ENCODE results near the gene TAOK3. TPM values are rescaled to one million over a fixed set of nuclear protein-coding genes. Genes with fewer than 3 reads are reported as not detected.

Gene TAOK3
- total RNA-seq, 2 donors from 2014 or later: 39.5 to 50.5 TPM

DNA sequence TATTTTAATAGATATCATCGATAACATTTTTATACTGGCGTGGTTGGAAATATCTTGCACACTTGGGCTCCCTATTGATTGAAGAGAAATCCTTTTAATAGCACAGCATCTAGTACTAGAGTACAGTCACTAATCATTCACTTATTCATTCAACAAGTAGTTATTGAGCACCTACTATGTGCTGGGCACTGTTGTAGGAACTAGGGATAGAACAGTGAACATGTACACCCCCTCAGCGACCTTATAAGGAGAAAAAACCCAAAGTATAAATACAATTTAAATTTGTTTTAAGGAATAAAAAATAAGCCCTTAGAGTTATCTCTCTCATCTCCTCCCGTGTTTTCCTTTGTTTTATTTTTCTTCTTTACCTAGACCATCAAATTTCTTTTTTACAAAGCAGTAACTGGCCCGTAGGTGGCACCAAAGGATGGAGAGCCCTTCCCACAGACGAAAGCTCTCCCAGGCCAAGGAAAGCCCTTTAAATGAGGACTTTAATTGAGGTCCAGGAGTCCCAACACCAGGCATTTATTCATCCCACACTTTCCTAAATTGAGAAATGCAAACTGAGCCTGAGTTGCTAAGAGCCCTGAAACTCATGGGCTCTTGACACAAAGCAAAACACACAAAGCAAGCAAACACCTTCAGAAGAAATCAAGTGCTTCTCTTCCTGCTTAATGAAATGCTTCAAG, 207.8 kb downstream of the TAOK3 start:
- no peaks in the 10 kb centered on the region for H3K4me1 ChIP-seq
- H3K9ac ChIP-seq (ENCODE audit: low read depth in 2 of 2, low read length in 2 of 2): no peak overlapping the region
- H3K27ac ChIP-seq: no peak overlapping the region
- TF ChIP-seq, protein P1, sequence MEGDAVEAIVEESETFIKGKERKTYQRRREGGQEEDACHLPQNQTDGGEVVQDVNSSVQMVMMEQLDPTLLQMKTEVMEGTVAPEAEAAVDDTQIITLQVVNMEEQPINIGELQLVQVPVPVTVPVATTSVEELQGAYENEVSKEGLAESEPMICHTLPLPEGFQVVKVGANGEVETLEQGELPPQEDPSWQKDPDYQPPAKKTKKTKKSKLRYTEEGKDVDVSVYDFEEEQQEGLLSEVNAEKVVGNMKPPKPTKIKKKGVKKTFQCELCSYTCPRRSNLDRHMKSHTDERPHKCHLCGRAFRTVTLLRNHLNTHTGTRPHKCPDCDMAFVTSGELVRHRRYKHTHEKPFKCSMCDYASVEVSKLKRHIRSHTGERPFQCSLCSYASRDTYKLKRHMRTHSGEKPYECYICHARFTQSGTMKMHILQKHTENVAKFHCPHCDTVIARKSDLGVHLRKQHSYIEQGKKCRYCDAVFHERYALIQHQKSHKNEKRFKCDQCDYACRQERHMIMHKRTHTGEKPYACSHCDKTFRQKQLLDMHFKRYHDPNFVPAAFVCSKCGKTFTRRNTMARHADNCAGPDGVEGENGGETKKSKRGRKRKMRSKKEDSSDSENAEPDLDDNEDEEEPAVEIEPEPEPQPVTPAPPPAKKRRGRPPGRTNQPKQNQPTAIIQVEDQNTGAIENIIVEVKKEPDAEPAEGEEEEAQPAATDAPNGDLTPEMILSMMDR (IDR thresholded peaks at IDR 0.05): no peak
- H3K36me3 ChIP-seq: no peaks in the 10 kb centered on the region
- H3K27me3 ChIP-seq: no peaks in the 10 kb centered on the region
- no peak overlapping the region for H3K4me3 ChIP-seq
- no peaks in the 10 kb centered on the region for H3K9me3 ChIP-seq
- no peak for DNase-seq
- intact Hi-C loops (cut with DNase I): no loop called here

DNA sequence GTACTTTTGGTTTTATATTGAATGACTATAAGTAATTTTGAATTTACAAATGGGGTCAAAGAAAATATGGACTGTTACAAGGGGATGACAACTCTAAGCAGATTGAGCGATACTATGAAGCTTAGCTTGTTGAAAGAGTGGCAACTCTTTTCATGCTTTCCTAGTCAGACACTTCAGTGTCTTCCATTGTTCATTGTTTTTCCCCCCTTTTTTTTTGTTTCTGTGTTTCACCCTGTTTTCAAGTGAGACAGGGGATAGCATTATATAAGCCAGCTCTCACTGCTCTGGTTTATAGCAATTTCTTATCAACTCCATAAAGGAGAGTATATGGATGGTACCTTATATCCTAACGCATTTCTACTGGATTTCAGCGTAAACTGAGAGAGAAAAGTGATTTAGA, 212.2 kb downstream of the TAOK3 start:
- Histone ChIP-seq H3K27ac (no peak overlapping the region), H3K4me1 (no peaks in the 10 kb centered on the region), H3K36me3 (peaks cover 4% of the 10 kb centered on the region), H3K4me3 (no peak overlapping the region), H3K9ac (ENCODE audit: low read depth in 2 of 2, low read length in 2 of 2) (no peak overlapping the region), H3K9me3 (no peaks in the 10 kb centered on the region), H3K27me3 (no peaks in the 10 kb centered on the region)
- intact Hi-C loops (cut with DNase I): no loop called here
- TF ChIP-seq, protein P1 (IDR thresholded peaks at IDR 0.05): no peak
- no peak for DNase-seq

- H3K9ac ChIP-seq (ENCODE audit: low read depth in 2 of 2, low read length in 2 of 2): no peak overlapping the region
- intact Hi-C loops (cut with DNase I): no loop called here
- H3K36me3 ChIP-seq: no peaks in the 10 kb centered on the region
- no peaks in the 10 kb centered on the region for H3K9me3 ChIP-seq
- H3K4me1 ChIP-seq: no peaks in the 10 kb centered on the region
- no peak overlapping the region for H3K4me3 ChIP-seq
- H3K27me3 ChIP-seq: no peaks in the 10 kb centered on the region
- H3K27ac ChIP-seq: no peak overlapping the region
- no peak for DNase-seq
- TF ChIP-seq, protein P1 (IDR thresholded peaks at IDR 0.05): no peak
Observed at GRCh38 chr12:118151755-118152154, 221.0 kb downstream of the TAOK3 start.

DNA sequence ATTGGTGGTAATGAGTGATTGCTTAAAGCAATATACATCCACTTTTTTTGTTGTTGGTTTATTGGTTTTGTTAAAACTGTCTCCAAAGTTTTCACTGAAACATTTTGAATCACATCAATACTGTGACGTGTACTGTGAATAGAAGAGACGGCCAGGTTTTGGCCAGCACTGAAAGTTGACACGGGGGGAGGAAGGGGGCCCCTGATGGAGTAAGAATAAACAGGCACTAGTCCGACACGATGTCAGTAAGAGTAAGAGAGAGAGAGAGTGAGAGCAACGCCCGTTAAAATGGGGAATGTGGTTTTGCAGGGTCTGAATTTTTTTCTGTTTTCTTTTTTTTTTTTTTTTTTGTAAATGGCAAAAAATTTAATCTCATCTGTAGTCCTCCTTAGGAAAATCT, 222.1 kb downstream of the TAOK3 start:
- TF ChIP-seq, protein P1 (IDR thresholded peaks at IDR 0.05): no peak
- intact Hi-C loops (cut with DNase I): no loop called here
- Histone ChIP-seq H3K9me3 (no peaks in the 10 kb centered on the region), H3K4me3 (no peak overlapping the region), H3K27ac (no peak overlapping the region), H3K27me3 (no peaks in the 10 kb centered on the region), H3K4me1 (no peaks in the 10 kb centered on the region), H3K36me3 (no peaks in the 10 kb centered on the region), H3K9ac (ENCODE audit: low read depth in 2 of 2, low read length in 2 of 2) (no peak overlapping the region)
- DNase-seq: no peak

GRCh38 chr12:118148287-118148686, 224.4 kb downstream of the TAOK3 start:
- intact Hi-C loops (cut with DNase I): no loop called here
- Histone ChIP-seq H3K4me1 (no peaks in the 10 kb centered on the region), H3K9ac (ENCODE audit: low read depth in 2 of 2, low read length in 2 of 2) (no peak overlapping the region), H3K4me3 (no peak overlapping the region), H3K27me3 (no peaks in the 10 kb centered on the region), H3K9me3 (no peaks in the 10 kb centered on the region), H3K27ac (no peak overlapping the region), H3K36me3 (no peaks in the 10 kb centered on the region)
- no peak for DNase-seq
- TF ChIP-seq, protein P1 (IDR thresholded peaks at IDR 0.05): no peak

Measured in colonic mucosa (tissue), 4 donors.